ENCODE data around the gene SRSF1.
A peak's percentile ranks its signal among the peaks of the same experiment; 100 is the strongest.

SRSF1 gene

DNA sequence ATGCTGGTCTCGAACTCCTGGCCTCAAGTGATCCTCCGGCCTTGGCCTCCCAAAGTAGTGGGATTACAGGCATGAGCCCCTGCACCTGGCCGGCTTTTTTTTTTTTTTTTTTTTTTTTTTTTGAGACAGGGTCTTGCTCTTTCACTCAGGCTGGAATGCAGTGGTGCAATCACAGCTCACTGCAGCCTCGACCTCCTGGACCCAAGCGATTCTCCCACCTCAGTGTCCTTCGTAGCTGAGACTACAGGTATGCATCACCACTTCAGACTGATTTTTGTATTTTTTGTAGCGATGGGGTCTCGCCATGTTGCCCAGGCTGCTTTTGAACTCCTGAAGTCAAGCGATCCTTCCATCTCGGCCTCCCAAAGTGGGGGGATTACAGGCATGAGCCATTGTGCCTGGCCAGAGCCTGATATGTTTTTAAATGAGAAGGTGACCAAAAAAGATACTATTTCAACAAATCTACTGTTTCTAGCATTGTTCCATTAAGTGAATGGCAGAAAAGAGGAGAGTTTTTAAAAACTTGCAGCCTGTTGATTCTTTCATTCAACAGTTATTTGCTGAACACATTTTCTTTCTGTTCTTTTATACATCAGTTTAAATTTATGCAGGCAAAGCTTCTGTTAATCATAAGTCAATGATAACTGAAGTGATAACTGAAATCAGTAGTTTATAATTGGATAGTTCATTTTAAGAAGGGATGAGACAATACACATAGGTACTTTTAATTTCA, 3.2 kb upstream of the SRSF1 start:
- DNase-seq: no peak

- DNase-seq: no peak
Measured at GRCh38 chr17:58007781-58008706, 998 bp upstream of the SRSF1 start.

DNA sequence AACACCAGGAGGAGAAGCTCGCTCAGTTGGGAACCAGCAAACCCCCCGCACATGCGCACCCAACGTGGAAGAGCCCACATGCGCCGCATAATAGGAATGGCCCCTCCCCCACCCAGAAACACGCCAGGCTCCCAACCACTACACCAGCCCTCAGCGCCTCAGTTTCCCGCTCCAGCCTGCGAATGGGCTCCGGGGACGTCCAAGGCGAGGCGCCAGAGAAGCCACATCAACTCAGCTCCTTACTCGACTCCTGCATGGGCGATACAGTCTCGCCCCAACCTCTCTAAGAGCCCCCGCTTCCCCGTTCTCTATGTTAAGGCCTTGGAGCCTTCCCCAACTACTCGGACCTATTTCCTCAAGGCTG, 504 bp downstream of the SRSF1 start:
- peak; percentile 63 for DNase-seq

DNA sequence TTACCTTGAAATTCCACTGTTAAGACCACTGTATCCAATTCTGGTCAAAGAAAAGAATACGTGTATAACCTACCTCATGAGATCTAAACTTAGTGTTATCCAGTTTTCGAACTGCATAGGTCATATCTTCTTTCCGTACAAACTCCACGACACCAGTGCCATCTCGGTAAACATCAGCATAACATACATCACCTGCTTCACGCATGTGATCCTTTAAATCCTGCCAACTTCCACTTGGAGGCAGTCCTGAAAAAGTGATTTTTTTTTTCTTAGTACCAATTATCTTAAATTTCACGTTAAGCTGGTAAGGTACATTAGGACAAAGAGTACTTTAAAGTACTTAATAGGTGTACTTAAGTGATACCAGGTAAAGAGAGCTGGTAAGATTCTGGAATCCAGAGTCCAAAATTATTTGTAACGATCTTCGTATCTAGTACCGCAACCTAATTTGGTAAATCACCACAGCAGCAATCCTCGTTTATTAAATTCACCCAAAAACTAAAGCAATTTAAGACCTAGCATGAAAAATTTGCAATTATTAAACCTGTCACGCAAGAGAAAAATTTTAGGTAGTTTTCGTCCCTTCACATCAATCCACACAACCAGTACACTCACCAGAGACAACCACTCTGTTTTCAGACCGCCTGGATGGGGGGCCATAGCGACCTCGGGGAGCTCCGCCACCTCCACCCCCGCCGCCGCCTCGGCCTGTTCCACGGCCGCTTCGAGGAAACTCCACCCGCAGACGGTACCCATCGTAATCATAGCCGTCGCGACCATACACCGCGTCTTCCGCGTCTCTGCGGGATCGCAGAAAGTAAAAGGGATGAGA, 1.1 kb downstream of the SRSF1 start:
- DNase-seq: no peak

- no peak for DNase-seq
Measured at GRCh38 chr17:58005031-58005727, 1.9 kb downstream of the SRSF1 start.

- DNase-seq: no peak
Measured at GRCh38 chr17:58004060-58004459, 3.0 kb downstream of the SRSF1 start.

GRCh38 chr17:58002973-58003372, 4.1 kb downstream of the SRSF1 start:
- DNase-seq: no peak

- no peak for DNase-seq
Measured at GRCh38 chr17:58002154-58002948, 4.7 kb downstream of the SRSF1 start.

- no peak for DNase-seq
Measured at GRCh38 chr17:58001461-58002124, 5.5 kb downstream of the SRSF1 start.

DNA sequence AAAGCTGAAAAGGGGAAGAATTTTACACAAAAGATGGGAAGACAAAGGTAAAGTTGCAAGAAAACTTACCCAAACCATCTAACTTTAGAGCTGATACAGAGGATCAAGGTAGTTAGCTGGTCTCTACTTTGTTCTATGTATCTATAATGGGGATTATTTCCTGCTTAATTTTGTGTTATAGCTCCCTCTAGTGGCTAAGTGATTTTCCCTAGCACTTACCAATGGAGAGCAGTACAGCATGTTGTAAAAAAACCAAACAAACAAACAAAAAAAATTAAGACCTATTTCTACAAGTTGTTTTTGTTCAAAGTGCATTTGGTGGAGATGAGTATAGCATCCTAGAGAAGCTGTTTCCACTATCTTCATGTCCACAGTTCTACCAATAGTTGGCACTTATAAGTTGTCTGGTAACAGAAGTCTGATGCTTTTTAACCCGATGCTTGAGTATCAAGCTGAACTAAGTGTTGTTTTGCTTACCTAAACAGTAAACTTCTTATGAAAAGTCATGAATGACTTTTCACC, 7.5 kb downstream of the SRSF1 start:
- peak; percentile 83 for DNase-seq

- DNase-seq: no peak
Measured at GRCh38 chr17:57999010-57999495, 8.0 kb downstream of the SRSF1 start.

DNA sequence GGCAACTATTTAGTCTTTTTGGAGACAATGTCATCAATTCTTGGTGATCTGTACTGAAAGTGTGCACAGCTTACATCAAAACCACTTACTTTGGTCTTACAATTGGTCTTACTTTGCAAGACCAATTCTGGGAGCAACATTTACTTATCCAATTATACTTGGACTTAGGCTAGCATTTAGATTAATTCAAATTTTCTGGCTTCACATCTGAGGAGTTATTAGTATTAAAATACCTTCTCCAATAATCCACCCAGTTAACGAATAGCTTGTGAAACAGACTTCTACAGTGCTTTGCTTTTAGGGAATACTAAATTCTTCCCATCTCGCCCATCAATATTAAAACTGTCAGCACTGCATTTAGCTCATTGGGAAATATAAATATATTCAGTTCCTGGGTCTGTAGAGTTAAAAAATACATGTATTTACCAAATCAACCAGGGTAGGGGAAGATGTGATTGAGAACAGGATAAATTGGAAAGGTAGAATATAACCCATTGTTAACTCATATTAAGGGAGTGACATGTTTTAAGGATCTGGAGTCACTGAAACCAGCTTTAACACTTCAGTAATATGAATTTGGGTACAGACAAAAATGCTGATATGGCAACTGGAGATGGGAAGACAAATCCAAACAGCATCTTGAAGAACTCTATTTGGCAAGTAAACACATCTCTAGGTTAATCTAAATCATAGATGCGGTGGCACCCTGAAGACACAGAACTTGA, 9.8 kb downstream of the SRSF1 start:
- DNase-seq: no peak

- DNase-seq: peak; percentile 71
Measured at GRCh38 chr17:57995076-57995956, 11.7 kb downstream of the SRSF1 start.

- no peak for DNase-seq
Measured at GRCh38 chr17:57994436-57994835, 12.6 kb downstream of the SRSF1 start.

DNA sequence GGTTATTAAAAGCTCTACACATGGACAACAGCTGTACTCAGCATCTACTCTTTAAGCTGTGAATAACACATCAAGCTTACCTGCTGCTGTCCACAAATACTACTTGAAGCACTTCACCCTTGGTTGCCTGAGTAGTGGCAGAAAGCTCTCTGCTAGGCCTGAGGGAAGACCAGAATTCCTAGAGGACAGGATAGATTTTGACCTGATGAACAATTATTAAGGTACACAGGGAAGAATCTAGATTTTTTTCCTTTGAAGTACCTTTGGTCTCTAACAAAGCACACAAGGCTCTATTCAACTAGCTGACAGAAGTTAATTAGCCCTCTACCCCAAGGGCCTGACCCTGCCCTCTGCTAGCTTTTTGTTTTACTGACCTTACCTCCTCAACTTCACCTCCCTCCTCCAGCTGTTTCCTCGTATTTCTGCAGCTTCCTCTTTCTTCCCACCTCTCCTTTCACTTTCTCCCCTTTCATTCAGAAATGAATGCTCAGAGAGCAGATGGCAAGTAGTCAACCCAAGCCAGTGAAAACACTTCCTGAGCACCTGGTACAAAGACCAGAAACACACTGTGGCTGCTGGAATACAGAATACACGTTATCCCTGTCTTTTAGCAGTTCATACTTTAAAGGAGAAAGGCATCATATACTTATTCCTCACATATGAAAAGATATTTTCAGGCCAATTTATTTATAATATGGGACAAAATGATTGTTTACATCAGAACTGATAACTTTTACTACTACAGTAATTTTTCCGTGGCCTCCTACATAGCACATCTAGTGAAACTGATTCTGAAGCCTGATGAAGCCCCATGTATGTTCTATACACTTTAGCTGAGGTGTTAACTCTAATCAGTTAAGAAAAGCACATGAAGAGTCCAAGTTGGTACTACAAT, 13.3 kb downstream of the SRSF1 start:
- no peak for DNase-seq

DNA sequence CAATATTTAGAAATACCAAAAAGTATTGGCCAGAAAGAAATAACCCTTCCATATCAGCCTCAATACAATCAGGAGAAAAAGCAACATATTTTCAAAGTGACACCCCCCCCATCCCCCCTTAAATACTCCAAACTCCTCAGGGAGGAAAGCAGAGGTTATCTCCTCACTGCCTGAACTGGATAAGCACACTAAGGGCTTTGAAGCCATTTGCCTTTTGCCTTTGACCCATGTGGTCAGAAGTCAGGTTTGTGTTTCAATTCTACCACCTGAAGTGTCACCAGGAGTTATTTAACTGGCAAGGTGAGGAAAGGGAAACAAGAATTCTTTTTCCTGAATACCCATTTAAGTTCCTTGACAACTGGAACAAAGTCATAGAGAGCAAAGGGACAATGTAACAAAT, 15.5 kb downstream of the SRSF1 start:
- DNase-seq: no peak

GRCh38 chr17:57990037-57990436, 17.0 kb downstream of the SRSF1 start:
- DNase-seq: no peak
